OCI-LY7 (cell line): ENCODE measurements around the gene CEP20. TPM values are rescaled to one million over a fixed set of nuclear protein-coding genes. Genes with fewer than 3 reads are reported as not detected.
A peak's percentile ranks its signal among the peaks of the same experiment; 100 is the strongest.

Experiments used
- BruUV-seq: library from RNA; stranded (reverse); fragments of 400-500 nt; replicated peaks from 2 replicates; lab custom pipeline; 2021; lab: Mats Ljungman, UMichigan
- CTCF ChIA-PET: fragments of 300-600 bp; sonication (Branson Sonifier 250); formaldehyde crosslinking; loops from one replicate; lab custom pipeline; 2022; ENCODE audit warnings: antibody characterized with exemption; ENCODE audit not compliant: unreplicated experiment; lab: Charles Lee
- POLR2A ChIA-PET: fragments of 300-600 bp; sonication (Branson Sonifier 250); formaldehyde crosslinking; loops from one replicate; lab custom pipeline; 2022; ENCODE audit warnings: antibody characterized with exemption; lab: Charles Lee
- DNase-seq: peaks from one replicate; pipeline ENCODE4 v3.0.0-alpha.2; 2015; ENCODE audit warnings: low spot score
- H2AFZ ChIP-seq: fragments of 200-600 bp; sonication (generic), shearing (Covaris generic); 2 replicates; pipeline ENCODE4 v1.6.1; 2014; ENCODE audit warnings: mild to moderate bottlenecking, antibody characterized with exemption, low read length, moderate library complexity
- H3K27ac ChIP-seq: fragments of 200-600 bp; sonication (generic); 2 replicates; pipeline ENCODE4 v1.5.1; 2014; ENCODE audit warnings: mixed run types, low read depth, mild to moderate bottlenecking, moderate library complexity, low read length, inconsistent platforms; ENCODE audit not compliant: poor library complexity, severe bottlenecking
- H3K36me3 ChIP-seq: fragments of 200-600 bp; sonication (generic); 2 replicates; pipeline ENCODE4 v1.6.1; 2014; ENCODE audit warnings: mild to moderate bottlenecking, antibody characterized with exemption, low read length, moderate library complexity, mixed read lengths; ENCODE audit not compliant: insufficient read depth
- H3K4me1 ChIP-seq: fragments of 200-600 bp; sonication (generic); 2 replicates; pipeline ENCODE4 v1.5.1; 2014; ENCODE audit warnings: mild to moderate bottlenecking, low read length; ENCODE audit not compliant: insufficient read depth, poor library complexity, severe bottlenecking
- H3K4me2 ChIP-seq: fragments of 200-600 bp; sonication (generic); 2 replicates; pipeline ENCODE4 v1.6.1; 2014; ENCODE audit warnings: mild to moderate bottlenecking, low read length
- H3K4me3 ChIP-seq: fragments of 200-600 bp; sonication (generic); 2 replicates; pipeline ENCODE4 v1.5.1; 2014; ENCODE audit warnings: mild to moderate bottlenecking, low read depth, low read length; ENCODE audit not compliant: poor library complexity, severe bottlenecking
- H3K79me2 ChIP-seq: fragments of 200-600 bp; sonication (generic); 2 replicates; pipeline ENCODE4 v1.6.1; 2016; ENCODE audit warnings: low read depth, mild to moderate bottlenecking, low read length, moderate library complexity, mixed read lengths; ENCODE audit not compliant: insufficient read depth
- H3K9me2 ChIP-seq: fragments of 200-600 bp; sonication (generic); 2 replicates; pipeline ENCODE4 v1.6.1; 2016; ENCODE audit warnings: mild to moderate bottlenecking, low read length, mixed read lengths; ENCODE audit not compliant: insufficient read depth
- H3K9me3 ChIP-seq: fragments of 200-600 bp; sonication (generic); 2 replicates; pipeline ENCODE4 v1.6.1; 2014; ENCODE audit warnings: mild to moderate bottlenecking, mixed run types, low read length, mixed read lengths
- H4K20me1 ChIP-seq: fragments of 200-600 bp; sonication (generic); 2 replicates; pipeline ENCODE4 v1.6.1; 2014; ENCODE audit warnings: mild to moderate bottlenecking, antibody characterized with exemption, low read length, moderate library complexity, mixed read lengths; ENCODE audit not compliant: insufficient read depth
- CTCF ChIP-seq: fragments of 200-600 bp; sonication (generic); conservative IDR thresholded peaks from 2 replicates; pipeline ENCODE4 v1.5.1; 2014; ENCODE audit warnings: mild to moderate bottlenecking, antibody characterized with exemption, low read length, moderate library complexity, mixed read lengths
- EZH2phosphoT487 ChIP-seq: fragments of 200-600 bp; sonication (generic); IDR thresholded peaks from 2 replicates; pipeline ENCODE4 v1.6.1; 2018; ENCODE audit warnings: low read depth, borderline replicate concordance, mild to moderate bottlenecking, mixed run types, antibody characterized with exemption, low read length, moderate library complexity, mixed read lengths
- intact Hi-C: fragments of 100-400 bp; cut with micrococcal nuclease; formaldehyde crosslinking; loops from one replicate; pipeline ENCODE4 v1.10.0; 2022; ENCODE audit not compliant: unreplicated experiment
- total RNA-seq, 2 experiments: library from RNA; depleted of rRNA in 1 of 2; stranded (reverse); fragments of >200 nt in 1 of 2; shearing (Covaris generic) in 1 of 2; gene quantifications; 2 replicates each; pipeline ENCODE4 v1.2.3, GENCODE V29; 2014 to 2022

CEP20 gene
- total RNA-seq, 2 experiments from 2014 or later, result 36.6 to 62.8 TPM

- H3K4me3 ChIP-seq, result no peak overlapping the region
- H3K36me3 ChIP-seq, result peaks cover 65% of the 10 kb centered on the region
- H3K27ac ChIP-seq, result no peak overlapping the region
- no peak overlapping the region for H3K4me2 ChIP-seq
- CTCF ChIA-PET, result no interaction called here
- POLR2A ChIA-PET, result no interaction called here
- BruUV-seq, result no TSS peak
- no peaks in the 10 kb centered on the region for H3K9me3 ChIP-seq
- no peaks in the 10 kb centered on the region for H3K4me1 ChIP-seq
- no peak overlapping the region for H2AFZ ChIP-seq
- no peaks in the 10 kb centered on the region for H3K79me2 ChIP-seq
- TF ChIP-seq CTCF (no peak), EZH2phosphoT487 (no peak)
- no peak for DNase-seq
- no peaks in the 10 kb centered on the region for H4K20me1 ChIP-seq
- intact Hi-C loops, result no loop called here
- no peaks in the 10 kb centered on the region for H3K9me2 ChIP-seq
Measured at GRCh38 chr16:15866451-15866850, 22.0 kb downstream of the CEP20 start.

GRCh38 chr16:15865742-15866141 is 22.7 kb downstream of the CEP20 start:
- no peak overlapping the region for H3K4me2 ChIP-seq
- ChIA-PET POLR2A (no interaction called here), CTCF (no interaction called here)
- no peaks in the 10 kb centered on the region for H3K4me1 ChIP-seq
- H4K20me1 ChIP-seq, result no peaks in the 10 kb centered on the region
- H3K9me2 ChIP-seq, result no peaks in the 10 kb centered on the region
- intact Hi-C loops, result no loop called here
- no peaks in the 10 kb centered on the region for H3K9me3 ChIP-seq
- no peak overlapping the region for H2AFZ ChIP-seq
- DNase-seq, result no peak
- H3K27ac ChIP-seq, result no peak overlapping the region
- TSS peak; percentile 78 for BruUV-seq
- TF ChIP-seq EZH2phosphoT487 (no peak), CTCF (no peak)
- no peaks in the 10 kb centered on the region for H3K79me2 ChIP-seq
- H3K36me3 ChIP-seq, result peaks cover 60% of the 10 kb centered on the region
- no peak overlapping the region for H3K4me3 ChIP-seq

- CTCF ChIA-PET, result no interaction called here
- Histone ChIP-seq H3K4me1 (no peaks in the 10 kb centered on the region), H3K79me2 (no peaks in the 10 kb centered on the region), H3K27ac (no peak overlapping the region), H2AFZ (no peak overlapping the region), H3K9me3 (no peaks in the 10 kb centered on the region), H3K4me2 (no peak overlapping the region), H4K20me1 (no peaks in the 10 kb centered on the region), H3K9me2 (no peaks in the 10 kb centered on the region), H3K36me3 (peaks cover 52% of the 10 kb centered on the region), H3K4me3 (no peak overlapping the region)
- intact Hi-C loops, result no loop called here
- POLR2A ChIA-PET, result no interaction called here
- no TSS peak for BruUV-seq
- TF ChIP-seq EZH2phosphoT487 (no peak), CTCF (no peak)
- no peak for DNase-seq
Measured at GRCh38 chr16:15864939-15865338, 23.5 kb downstream of the CEP20 start.
